ENCODE measurements around the gene FOXF2. TPM values are rescaled to one million over a fixed set of nuclear protein-coding genes. Genes with fewer than 3 reads are reported as not detected.
A peak's percentile ranks its signal among the peaks of the same experiment; 100 is the strongest.

The FOXF2 gene
- total and polyA plus RNA-seq, 2 donors (not counting 1 experiment from before 2014, with no cell fraction given): not detected

DNA sequence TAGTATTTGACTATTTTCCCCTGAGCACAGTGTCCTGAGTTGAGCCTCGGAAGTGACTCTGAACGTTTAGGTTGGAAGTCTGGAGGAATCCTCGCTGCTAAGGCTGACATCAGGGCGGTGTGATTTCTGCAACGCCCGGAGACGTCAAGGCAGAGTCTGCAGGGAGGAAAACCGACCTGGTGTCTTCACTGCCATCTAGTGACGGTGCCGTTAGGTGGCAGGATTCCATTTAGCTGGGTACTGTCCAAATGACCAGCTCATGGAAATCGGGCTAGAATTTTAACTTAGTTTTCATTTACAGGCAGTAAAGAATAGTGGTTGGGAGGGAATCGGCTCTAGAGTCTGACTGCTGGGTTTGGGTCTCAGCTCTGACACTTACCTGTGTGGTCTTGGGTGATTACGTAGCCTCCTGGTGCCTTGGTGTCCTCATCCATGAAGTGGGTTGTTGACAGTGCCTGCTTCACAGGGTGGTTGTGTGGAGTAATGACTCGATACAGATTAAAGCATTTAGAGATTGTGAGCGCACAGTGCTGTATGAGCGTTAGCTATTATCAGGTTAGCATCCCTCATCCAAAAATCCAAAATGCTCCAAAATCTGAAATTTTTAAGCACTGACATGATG lies 35.0 kb downstream of the FOXF2 start:
- CTCF ChIA-PET: interaction anchor here (0.9 to 2.0 kb wide), 5 partner anchors 10 to 1236 kb away, joined by 3 to 6 read pairs (median 5); no protein-coding TSS in a partner anchor
- Mint-ChIP-seq H3K27me3 (peaks cover 38% of the 10 kb centered on the region), H3K27ac (no peak overlapping the region), H3K9me3 (ENCODE audit: insufficient read depth) (peaks cover 3% of the 10 kb centered on the region), H3K4me3 (no peak overlapping the region), H3K4me1 (no peaks in the 10 kb centered on the region)
- Histone ChIP-seq H3K27ac (ENCODE audit: low read length in 2 of 2) (no peak overlapping the region), H3K4me2 (replicated peaks; ENCODE audit: low read depth, low read length, poor library complexity, severe bottlenecking) (no peak overlapping the region), H2AFZ (ENCODE audit: insufficient read depth, low read depth, low read length, poor library complexity, severe bottlenecking) (peak overlapping the region; percentile 60), H3K79me2 (ENCODE audit: control insufficient read depth, insufficient read depth, low read length) (no peaks in the 10 kb centered on the region), H3K9ac (ENCODE audit: low read length) (no peak overlapping the region), H4K20me1 (ENCODE audit: control insufficient read depth, insufficient read depth, low read length, poor library complexity, severe bottlenecking) (no peaks in the 10 kb centered on the region), H3K36me3 (replicated peaks in 1 of 2; ENCODE audit: control extremely low read depth in 1 of 2, control insufficient read depth in 1 of 2, extremely low read depth in 1 of 2, insufficient read depth in 2 of 2, low read length in 1 of 2) (no peaks in the 10 kb centered on the region), H3K4me3 (ENCODE audit: control extremely low read depth in 1 of 5, extremely low read depth in 1 of 5, insufficient read depth in 1 of 5, low read depth in 2 of 5, low read length in 4 of 5) (no peak overlapping the region), H3K27me3 (replicated peaks in 1 of 4; ENCODE audit: control extremely low read depth in 1 of 4, control insufficient read depth in 3 of 4, insufficient read depth in 4 of 4, low read length in 3 of 4) (peaks cover 0 to 19% (median 7%) of the 10 kb centered on the region in 4 experiments), H3K4me1 (ENCODE audit: control insufficient read depth in 2 of 2, insufficient read depth in 2 of 2, low read length in 2 of 2) (no peaks in the 10 kb centered on the region), H3K9me3 (ENCODE audit: control extremely low read depth in 1 of 3, control insufficient read depth in 2 of 3, insufficient read depth in 1 of 3, low read length in 2 of 3) (peaks cover 0 to 10% (median 0%) of the 10 kb centered on the region in 3 donors)
- ATAC-seq (ENCODE audit: low read depth) (no peak), DNase-seq (no peak)
- POLR2A ChIA-PET: no interaction called here
- intact Hi-C loops (cut with micrococcal nuclease): no loop called here
- peak; percentile 23 for TF ChIP-seq CTCF (IDR thresholded peaks at IDR 0.05)
- no peak for TF ChIP-seq EZH2 (IDR thresholded peaks at IDR 0.05; ENCODE audit: borderline replicate concordance, insufficient read depth, low read depth, low read length, poor library complexity, severe bottlenecking)
- 24% methylated on average over 14 of the region's 16 CpGs for WGBS (ENCODE audit: insufficient coverage)

DNA sequence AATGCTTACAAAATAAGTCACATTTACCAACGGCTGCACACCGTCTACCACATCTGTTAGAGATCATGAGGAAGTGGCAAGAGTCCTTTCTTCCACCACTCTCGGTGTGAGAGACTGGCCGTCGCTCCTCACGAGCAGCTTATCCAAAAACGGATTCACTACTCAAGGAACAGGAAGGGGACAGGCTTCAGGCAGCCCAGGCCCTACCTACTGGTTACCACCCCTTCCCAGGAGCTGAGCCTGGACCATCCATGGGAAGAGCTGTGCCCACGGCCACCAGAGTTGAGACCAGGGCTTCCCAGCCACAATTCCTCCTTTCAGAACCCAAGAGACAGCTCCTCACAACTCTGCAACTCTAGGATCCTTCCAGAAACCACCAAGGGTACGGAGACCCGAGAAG lies 37.0 kb downstream of the FOXF2 start:
- no peak overlapping the region for H2AFZ ChIP-seq (ENCODE audit: insufficient read depth, low read depth, low read length, poor library complexity, severe bottlenecking)
- ChIA-PET CTCF (interaction anchor here (1.0 kb wide), 2 partner anchors 13 to 31 kb away, joined by 3 read pairs; no protein-coding TSS in a partner anchor), POLR2A (no interaction called here)
- DNase-seq (no peak), ATAC-seq (ENCODE audit: low read depth) (no peak)
- H3K27ac ChIP-seq (ENCODE audit: low read length in 2 of 2): no peak overlapping the region
- Mint-ChIP-seq H3K4me3 (no peak overlapping the region), H3K9me3 (ENCODE audit: insufficient read depth) (no peaks in the 10 kb centered on the region), H3K27ac (no peak overlapping the region), H3K27me3 (peaks cover 29% of the 10 kb centered on the region), H3K4me1 (no peaks in the 10 kb centered on the region)
- peaks cover 0 to 17% (median 7%) of the 10 kb centered on the region in 4 experiments for H3K27me3 ChIP-seq (replicated peaks in 1 of 4; ENCODE audit: control extremely low read depth in 1 of 4, control insufficient read depth in 3 of 4, insufficient read depth in 4 of 4, low read length in 3 of 4)
- no peak overlapping the region for H3K9ac ChIP-seq (ENCODE audit: low read length)
- no peaks in the 10 kb centered on the region for H3K4me1 ChIP-seq (ENCODE audit: control insufficient read depth in 2 of 2, insufficient read depth in 2 of 2, low read length in 2 of 2)
- H3K4me3 ChIP-seq (ENCODE audit: control extremely low read depth in 1 of 5, extremely low read depth in 1 of 5, insufficient read depth in 1 of 5, low read depth in 2 of 5, low read length in 4 of 5): no peak overlapping the region
- H3K9me3 ChIP-seq (ENCODE audit: control extremely low read depth in 1 of 3, control insufficient read depth in 2 of 3, insufficient read depth in 1 of 3, low read length in 2 of 3): no peaks in the 10 kb centered on the region
- H3K4me2 ChIP-seq (replicated peaks; ENCODE audit: low read depth, low read length, poor library complexity, severe bottlenecking): no peak overlapping the region
- no peaks in the 10 kb centered on the region for H4K20me1 ChIP-seq (ENCODE audit: control insufficient read depth, insufficient read depth, low read length, poor library complexity, severe bottlenecking)
- WGBS (ENCODE audit: insufficient coverage): 62% methylated on average over 10 of the region's 10 CpGs
- TF ChIP-seq EZH2 (IDR thresholded peaks at IDR 0.05; ENCODE audit: borderline replicate concordance, insufficient read depth, low read depth, low read length, poor library complexity, severe bottlenecking): no peak
- H3K79me2 ChIP-seq (ENCODE audit: control insufficient read depth, insufficient read depth, low read length): no peaks in the 10 kb centered on the region
- intact Hi-C loops (cut with micrococcal nuclease): no loop called here
- H3K36me3 ChIP-seq (replicated peaks in 1 of 2; ENCODE audit: control extremely low read depth in 1 of 2, control insufficient read depth in 1 of 2, extremely low read depth in 1 of 2, insufficient read depth in 2 of 2, low read length in 1 of 2): no peaks in the 10 kb centered on the region

All from B cell (primary cell).